HG02588 (cell line): ENCODE measurements around the gene BRAF.
"Not testable (repeated sequence)": the region's sequence is repeated elsewhere in the genome, so short reads cannot be mapped to it uniquely, and the experiment has no call there.

ENCODE experiments used
- ATAC-seq: cut with Tn5 transposase; IDR thresholded peaks from one replicate; pipeline ENCODE4 v1.9.1; 2021; ENCODE audit warnings: mild to moderate bottlenecking, moderate library complexity; ENCODE audit not compliant: unreplicated experiment

Gene BRAF

DNA sequence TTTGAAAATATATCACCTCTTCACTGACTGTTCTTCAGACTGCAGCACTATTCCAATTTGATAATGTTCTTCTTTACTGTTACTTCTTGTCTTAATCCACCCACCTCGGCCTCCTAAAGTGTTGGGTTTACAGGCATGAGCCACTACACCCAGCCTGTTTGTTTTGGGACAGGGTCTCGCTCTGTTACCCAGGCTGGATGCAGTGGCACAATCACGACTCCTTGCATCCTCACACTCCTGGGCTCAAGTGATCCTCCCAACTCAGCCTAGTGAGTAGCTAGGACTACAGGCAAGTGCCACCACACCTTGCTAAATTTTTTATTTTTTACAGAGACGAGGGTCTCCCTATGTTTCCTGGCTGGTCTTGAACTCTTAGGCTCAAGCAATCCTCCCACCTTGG lies 150.4 kb downstream of the BRAF start:
- no peak for ATAC-seq

DNA sequence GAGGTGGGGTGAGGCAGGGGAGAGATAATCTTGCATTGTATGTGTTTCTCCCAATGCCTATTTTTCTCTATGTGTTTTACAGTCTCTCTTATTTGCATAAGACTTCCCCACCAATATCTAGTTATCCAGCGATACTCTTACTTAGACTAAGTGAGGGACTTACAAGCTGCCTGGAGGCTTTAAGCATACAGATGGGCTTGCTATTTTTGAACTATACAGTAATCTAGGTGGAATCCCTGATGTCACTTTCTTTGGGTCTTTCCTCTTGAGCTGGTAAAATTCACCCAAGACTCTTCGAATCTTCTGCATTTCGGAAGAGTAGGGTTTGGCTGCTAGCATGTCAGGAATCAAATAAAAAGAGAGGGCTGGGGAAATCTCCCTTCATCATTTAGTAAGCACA lies 151.6 kb downstream of the BRAF start:
- ATAC-seq = no peak

DNA sequence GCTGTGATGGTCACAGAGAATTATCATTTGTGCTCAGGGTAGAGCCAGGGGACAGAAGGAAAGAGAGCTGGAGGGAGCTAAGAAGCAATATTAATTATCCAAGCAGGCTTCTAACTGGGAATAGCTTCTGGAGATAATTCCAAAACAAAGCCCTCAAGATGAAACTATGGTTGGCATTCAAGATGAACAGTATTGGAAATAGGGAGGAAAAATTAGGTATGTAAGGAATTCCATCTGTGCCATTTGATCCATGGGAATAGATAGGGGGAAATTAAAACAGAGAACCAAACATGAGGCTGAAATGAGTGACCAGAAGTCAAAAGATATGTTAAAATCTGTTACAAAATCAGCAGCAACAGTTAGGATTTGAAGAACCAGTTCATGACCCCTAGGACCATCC lies 152.9 kb downstream of the BRAF start:
- ATAC-seq = no peak

DNA sequence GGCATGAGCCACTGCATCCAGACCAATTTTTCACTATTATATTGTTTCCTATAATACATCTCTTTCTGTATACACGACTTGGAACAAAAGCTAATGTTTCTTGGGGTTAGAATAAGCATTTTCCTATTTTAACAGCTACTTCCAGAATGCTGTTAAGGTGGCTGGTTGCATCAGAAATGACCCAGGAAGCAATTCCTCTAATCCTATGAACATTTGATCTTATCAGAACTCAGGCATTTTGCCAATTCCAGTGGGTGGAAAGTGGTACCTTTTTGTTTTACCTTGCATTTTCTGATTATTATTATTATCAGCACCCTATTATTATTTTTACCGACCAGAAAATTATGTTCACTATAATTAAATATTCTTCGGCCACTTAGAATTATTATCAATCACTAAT lies 154.9 kb downstream of the BRAF start:
- no peak for ATAC-seq

DNA sequence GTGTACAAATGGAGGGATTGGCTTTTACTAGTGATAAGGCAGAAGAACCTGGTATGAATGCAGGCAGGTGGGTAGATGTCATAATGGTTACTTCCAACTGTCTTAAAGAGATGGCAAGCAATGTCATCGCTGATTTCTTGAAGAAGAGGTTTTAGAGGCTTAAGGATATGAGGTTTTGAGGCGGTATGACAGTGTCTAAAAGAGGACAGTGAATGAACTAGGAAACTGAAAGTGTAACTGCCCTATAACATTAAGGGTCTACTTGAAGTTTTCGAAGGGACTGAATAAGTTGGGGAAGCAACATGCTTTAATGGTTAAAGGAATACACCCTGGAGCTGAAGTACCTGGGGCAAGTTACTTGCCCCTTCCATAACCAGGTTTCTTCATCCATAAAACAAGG lies 157.3 kb downstream of the BRAF start:
- no peak for ATAC-seq

DNA sequence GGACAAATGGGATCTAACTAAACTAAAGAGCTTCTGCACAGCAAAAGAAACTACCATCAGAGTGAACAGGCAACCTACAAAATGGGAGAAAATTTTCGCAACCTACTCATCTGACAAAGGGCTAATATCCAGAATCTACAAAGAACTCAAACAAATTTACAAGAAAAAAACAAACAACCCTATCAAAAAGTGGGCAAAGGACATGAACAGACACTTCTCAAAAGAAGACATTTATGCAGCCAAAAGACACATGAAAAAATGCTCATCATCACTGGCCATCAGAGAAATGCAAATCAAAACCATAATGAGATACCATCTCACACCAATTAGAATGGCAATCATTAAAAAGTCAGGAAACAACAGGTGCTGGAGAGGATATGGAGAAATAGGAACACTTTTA lies 159.3 kb downstream of the BRAF start:
- not testable (repeated sequence) for ATAC-seq

DNA sequence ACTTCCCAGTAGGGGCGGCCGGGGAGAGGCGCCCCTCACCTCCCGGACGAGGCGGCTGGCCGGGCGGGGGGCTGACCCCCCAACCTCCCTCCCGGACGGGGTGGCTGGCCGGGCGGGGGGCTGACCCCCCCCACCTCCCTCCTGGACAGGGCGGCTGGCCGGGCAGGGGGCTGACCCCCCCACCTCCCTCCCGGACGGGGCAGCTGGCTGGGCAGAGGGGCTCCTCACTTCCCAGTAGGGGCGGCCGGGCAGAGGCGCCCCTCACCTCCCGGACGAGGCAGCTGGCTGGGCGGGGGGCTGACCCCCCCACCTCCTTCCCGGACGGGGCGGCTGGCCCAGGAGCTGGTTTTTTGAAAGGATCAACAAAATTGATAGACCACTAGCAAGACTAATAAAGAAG lies 161.6 kb downstream of the BRAF start:
- ATAC-seq = not testable (repeated sequence)

DNA sequence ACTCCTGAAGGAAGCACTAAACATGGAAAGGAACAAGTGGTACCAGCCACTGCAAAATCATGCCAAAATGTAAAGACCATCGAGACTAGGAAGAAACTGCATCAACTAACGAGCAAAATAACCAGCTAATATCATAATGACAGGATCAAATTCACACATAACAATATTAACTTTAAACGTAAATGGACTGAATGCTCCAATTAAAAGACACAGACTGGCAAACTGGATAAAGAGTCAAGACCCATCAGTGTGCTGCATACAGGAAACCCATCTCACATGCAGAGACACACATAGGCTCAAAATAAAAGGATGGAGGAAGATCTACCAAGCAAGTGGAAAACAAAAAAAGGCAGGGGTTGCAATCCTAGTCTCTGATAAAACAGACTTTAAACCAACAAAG lies 163.4 kb downstream of the BRAF start:
- not testable (repeated sequence) for ATAC-seq

DNA sequence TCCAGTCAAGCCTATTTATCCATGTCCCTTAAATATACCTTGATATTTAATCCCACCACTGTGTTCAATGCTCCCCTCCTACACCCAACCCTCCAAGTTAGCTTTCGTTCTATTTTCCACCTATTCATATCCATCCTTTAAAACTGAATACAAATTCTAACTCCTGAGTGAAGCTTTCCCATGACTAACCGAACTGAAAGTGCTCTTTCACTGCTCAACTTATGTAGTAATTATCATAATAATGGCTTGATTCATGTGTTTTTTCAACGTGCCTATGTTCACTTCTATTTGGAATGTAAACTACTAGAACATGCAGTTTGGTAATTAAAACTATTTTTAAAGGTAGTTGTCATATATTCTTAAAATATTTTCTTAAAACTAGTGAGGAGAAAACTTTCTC lies 170.2 kb downstream of the BRAF start:
- no peak for ATAC-seq

DNA sequence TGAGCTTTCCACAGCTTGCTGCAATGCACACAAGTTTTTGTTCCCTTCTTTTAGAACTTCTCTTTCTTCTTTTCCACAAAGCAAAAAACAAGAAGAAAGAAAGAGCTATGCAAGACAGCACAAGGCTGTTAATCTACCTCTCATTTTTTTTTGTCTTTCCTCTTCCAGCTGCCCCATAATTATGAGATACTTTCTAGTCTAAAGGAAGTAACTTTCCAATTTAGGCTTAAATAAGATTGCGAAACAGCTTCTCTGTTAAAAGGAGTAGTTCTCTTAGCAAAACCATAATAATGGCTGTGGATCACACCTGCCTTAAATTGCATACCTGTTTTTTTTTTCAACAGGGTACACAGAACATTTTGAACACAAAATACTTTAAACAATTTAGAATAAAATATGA lies 172.2 kb downstream of the BRAF start:
- no peak for ATAC-seq

DNA sequence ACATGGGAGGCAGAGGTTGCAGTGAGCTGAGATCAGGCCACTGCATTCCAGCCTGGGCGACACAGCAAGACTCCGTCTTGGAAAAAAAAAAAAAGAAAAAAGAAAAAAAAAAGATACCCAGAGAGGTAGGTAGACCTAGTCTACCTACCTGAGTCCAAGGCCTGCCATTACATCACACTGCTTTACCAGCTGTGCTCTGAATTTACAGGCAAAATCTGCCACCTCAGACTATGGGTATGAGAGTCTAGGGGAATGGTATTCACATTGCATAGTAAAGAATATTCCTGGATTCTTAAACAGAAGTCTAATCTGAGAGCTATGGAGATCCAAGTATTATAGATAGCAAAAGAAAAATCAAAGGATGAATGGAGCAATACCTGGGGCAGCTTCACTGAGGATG lies 178.0 kb downstream of the BRAF start:
- ATAC-seq = no peak

DNA sequence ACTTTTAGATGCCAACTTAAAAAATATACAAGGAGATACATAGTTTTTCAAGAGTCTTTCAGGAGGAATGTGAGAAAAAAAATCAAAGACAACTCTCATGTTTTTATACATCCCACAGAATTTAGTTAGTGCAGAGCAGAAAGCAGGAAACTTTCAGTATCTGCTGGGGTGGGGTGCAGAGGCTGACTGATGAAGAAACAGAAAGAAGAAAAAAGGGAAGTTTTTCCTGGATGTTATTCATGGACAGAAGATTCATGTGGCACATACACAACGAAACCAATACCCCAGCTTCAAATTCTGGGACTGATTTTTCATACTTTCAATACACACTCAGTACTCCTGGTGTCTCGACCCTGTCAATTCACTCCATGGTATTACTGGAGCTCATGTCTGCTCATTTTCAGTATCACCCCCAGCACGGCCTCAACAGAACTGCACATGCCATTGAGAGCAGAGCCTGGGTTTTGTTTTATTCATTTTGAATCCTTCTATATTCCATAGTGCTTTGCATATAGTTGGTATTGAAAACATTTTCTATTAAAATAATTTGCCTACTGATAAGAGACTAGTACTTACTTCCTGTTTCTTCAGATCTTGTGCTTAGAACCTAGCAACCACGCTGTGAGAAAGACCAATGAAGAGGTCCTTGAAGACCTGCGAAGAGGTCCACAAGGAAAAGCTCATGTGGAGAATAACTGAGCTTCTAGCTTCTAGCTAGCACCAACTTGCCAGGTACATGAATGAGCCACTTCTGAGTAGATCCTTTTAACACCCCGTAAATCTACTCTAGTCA lies 179.3 kb downstream of the BRAF start:
- ATAC-seq = no peak

DNA sequence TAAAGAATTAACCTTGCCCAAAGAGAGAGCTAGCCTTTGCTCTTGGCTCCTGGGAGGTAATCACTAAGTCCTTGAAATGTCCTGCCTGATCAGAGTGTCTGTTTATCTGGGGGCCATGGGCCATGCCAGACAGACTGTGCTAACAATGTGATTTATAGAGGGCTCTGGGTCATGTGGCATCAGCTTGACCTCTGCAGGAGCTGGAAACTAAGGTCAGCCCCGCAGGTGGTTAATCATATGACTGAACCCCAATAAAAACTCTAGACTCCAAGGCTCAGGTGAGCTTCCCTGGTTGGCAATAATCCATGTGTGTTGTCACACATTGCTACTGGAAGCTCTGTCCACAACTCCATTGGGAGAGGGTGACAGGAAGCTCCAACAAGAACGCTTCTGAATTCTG lies 180.7 kb downstream of the BRAF start:
- ATAC-seq = no peak

DNA sequence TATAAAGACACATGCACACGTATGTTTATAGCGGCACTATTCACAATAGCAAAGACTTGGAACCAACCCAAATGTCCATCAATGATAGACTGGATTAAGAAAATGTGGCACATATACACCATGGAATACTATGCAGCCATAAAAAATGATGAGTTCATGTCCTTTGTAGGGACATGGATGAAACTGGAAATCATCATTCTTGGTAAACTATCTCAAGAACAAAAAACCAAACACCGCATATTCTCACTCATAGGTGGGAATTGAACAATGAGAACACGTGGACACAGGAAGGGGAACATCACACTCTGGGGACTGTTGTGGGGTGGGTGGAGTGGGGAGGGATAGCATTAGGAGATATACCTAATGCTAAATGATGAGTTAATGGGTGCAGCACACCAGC lies 181.5 kb downstream of the BRAF start:
- not testable (repeated sequence) for ATAC-seq

DNA sequence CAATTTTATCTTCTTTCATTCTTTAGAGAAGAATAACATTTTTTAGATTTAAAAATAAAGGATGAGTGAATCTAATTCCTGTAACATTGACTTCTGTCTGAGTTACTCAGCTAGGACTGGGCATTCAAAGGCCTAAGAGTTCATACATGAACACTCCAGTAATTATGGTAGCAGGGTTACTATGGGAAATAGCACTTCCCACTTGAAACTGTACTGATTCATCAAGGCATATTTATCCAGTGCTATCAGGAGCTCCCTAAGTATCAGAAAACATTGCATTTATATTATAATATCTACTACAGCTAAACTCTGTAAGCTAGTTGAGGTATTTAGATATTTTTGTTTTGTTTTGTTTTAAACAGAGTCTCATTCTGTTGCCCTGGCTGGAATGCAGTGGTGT lies 186.4 kb downstream of the BRAF start:
- ATAC-seq = no peak

DNA sequence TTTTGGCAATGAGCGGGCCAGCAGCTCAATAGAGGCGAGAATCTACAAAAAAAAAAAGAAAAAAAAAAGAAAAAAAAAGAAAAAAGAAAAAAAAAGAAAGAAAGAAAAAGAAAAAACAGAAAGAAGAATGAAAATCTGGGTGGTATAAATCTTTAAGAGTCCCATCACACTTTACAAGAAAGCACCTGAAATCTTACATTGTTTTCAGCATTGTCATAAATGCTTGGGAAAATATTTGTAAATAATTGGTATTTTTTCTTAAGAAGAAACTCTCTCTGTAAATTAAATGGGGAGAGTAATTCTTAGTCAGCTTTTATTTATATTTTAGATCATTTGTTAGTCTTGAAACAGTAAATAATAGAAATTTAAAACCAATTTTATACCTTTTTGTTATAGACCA lies 190.0 kb downstream of the BRAF start:
- no peak for ATAC-seq

DNA sequence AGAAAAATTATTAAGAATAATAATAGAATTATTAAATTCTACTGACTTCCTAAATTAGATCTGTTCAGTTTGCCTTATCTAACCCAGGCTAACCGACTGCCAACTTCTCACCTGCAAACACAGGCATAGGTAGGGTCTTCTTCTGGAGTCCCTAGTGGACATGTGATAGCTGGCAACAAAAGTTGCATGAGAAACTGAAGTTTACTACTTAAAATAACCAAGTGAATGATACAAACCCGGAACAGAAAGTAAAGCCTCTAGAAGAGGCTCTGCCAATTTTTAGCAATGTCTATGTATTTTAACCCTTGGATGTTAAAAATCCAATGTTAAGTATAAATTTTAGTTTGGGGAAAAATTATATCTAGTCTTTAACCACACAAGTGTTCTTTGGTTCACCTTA lies 190.6 kb downstream of the BRAF start:
- no peak for ATAC-seq

DNA sequence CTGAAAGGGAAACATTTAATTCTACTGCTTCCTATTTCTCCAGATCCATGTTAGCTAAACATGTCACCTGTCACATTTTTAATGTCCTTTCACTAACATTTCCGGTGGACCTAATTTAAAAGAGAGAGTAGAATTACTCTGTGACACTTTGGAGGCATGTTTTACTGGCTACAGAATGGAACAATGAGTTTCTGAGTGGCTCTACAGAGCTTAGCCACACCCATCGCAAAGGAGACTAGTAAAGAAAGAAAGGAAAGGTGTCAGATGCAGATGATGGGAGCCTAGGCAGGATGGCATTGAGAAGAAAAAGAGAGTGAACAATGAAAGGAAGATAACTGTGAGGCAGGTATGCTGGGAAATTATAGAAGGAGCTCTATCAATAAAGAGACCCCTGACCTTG lies 192.3 kb downstream of the BRAF start:
- ATAC-seq = no peak

DNA sequence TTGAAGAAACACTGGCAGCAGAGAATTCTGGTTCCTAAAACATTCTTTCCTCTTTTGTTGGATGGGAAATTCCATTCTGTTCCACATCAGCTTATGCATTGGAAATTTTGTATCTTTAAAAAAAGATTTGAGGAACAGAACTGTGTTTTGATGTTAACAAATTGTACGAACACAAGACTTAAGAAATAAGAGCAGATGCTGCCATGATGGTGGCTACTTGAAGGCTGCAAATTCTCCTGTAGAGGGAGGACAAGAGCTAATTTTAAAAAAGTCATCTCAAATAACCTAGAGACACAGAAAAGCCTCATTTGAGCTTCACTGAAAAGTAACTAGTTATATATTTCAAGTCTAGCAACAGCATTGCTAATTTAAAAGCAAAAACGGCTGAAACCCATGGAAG lies 198.4 kb downstream of the BRAF start:
- ATAC-seq = no peak

DNA sequence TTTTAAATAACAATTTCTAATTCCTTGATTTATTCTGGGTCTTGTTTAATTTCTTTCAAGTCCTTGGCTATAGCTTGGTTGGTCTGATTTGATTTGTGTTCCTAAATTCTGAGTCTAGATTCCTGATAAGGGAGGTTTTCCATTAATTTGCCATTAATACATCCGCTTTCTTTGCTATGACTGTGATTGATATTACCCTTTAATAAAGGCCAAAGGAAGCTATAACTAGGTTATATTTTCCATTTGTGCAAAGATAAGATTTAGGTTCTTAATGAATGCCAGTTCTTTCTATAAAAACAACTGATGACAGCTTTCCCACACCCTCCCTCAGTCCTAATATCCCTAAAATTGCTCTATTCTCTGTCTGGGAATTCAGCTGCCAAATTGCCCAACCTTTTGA lies 200.0 kb downstream of the BRAF start:
- ATAC-seq = no peak

DNA sequence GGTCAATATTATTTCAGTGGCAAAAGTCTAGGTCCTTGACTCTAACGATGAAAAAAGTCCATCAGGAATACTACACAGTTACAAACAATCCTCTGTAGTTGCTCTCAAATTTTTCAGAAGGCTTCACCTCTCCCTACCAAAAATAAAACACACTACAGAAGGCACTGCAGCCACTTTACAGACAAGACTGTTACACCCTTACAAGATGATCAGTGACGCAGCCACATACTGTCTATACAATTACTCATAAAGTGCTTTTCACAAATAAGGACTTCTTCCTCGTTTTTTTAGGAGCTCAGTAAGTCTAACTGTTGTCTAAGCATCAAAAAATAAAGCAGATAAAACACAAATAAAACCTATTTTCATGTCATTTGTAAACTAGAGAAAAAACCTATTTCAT lies 201.2 kb downstream of the BRAF start:
- ATAC-seq = no peak

DNA sequence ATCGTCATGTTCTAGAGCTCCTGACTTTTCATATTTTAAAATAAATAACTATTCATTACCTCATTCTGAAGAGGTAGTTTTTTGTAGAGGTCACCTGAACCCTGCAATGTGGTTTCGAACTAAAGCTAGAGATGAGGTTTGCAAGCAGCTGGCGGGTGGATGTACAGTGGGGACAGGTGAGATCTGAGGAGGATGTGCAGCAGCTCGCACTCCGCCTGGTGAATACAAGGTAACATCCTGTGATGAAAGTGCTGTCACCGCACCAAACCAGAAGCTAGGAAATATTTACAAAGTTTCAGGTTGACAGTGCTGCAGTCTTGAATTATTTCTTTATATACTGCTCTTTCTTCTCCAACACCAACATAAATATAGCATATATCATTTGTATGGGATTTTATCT lies 201.7 kb downstream of the BRAF start:
- ATAC-seq = no peak

DNA sequence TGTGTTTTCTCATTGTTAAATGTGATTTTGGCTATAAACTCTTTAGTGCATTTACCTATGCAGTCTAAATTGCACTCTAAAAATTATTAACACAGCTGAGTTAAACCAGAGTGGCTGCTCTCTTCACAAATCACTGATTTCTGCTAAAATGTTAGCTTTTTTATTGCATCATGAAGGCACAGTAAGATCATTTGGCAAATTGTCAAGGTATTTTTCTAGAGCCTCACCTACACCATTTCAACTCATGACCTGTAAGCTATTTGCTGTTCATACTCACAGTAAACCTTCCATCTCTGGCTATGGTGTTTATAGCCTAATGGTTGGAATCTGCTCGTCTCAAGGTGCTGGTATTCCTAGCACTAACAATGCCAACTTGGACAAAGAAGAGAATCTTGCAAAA lies 202.5 kb downstream of the BRAF start:
- no peak for ATAC-seq
